Stimulated activated CD4-positive, alpha-beta T cell treated with anti-CD3 and anti-CD28 coated beads, Interleukin-15, amount 100 ng/mL, for 48 hours (primary cell): ENCODE data around the gene DCDC2C.

Source experiments
- DNase-seq, 2 donors: peaks; one replicate each; pipeline ENCODE4 v3.0.0-alpha.2; 2020; ENCODE audit warnings: low read depth in 2 of 2

DCDC2C gene

GRCh38 chr2:3827673-3828575 lies 124.5 kb downstream of the DCDC2C start:
- DNase-seq, result peak in 1 of 2 donors; percentile 1

DNA sequence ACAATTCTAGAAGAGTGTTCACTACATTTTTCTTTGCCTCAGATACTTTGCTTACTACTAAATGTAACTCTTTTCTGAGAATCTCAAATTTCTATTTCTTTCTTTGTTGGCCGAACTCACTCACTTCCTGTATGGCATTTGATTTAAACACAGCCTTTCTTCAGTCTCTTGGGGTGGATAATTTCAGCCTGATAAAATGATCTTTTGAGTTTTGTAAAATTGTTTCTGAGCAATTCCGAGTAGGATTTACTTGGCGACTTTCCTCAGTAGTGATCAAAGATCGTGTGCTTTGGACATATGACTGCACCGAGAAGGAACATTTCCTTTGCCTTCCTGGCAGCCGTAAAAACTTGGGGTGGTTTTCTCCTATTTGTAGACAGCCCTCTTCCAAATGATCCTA lies 127.4 kb downstream of the DCDC2C start:
- DNase-seq, result no peak

- DNase-seq, result no peak
Measured at GRCh38 chr2:3837086-3837485, 133.7 kb downstream of the DCDC2C start.

GRCh38 chr2:3838348-3838747 lies 135.0 kb downstream of the DCDC2C start:
- DNase-seq, result no peak

DNA sequence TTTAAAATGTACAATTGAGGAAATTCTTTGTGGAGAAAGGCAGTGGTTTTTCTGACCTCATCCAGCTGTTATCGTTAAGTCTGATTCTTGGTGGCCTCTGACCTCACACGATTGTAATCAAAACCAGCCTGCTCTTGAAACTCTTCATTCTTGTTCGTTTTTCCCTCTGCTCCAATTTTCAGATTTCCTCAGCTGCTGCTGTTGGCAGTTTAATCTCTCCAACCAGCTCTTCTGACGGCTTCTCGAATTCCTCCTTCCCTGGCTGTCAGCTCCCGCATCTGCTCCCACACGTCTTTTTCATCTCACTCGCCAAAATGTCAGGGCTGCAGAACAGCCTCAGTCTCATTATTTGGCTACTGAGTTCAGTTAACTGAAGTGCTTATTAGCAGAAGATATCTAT lies 136.1 kb downstream of the DCDC2C start:
- no peak for DNase-seq

GRCh38 chr2:3840611-3841155 lies 137.3 kb downstream of the DCDC2C start:
- no peak for DNase-seq

GRCh38 chr2:3847397-3848052 lies 144.2 kb downstream of the DCDC2C start:
- DNase-seq, result no peak

GRCh38 chr2:3848776-3849175 lies 145.4 kb downstream of the DCDC2C start:
- DNase-seq, result no peak

- no peak for DNase-seq
Measured at GRCh38 chr2:3849213-3849612, 145.8 kb downstream of the DCDC2C start.

GRCh38 chr2:3857576-3857975 lies 154.2 kb downstream of the DCDC2C start:
- DNase-seq, result no peak

GRCh38 chr2:3864943-3865865 lies 161.8 kb downstream of the DCDC2C start:
- no peak for DNase-seq

GRCh38 chr2:3867469-3867868 lies 164.1 kb downstream of the DCDC2C start:
- DNase-seq, result no peak

GRCh38 chr2:3868012-3868805 lies 164.8 kb downstream of the DCDC2C start:
- DNase-seq, result no peak

DNA sequence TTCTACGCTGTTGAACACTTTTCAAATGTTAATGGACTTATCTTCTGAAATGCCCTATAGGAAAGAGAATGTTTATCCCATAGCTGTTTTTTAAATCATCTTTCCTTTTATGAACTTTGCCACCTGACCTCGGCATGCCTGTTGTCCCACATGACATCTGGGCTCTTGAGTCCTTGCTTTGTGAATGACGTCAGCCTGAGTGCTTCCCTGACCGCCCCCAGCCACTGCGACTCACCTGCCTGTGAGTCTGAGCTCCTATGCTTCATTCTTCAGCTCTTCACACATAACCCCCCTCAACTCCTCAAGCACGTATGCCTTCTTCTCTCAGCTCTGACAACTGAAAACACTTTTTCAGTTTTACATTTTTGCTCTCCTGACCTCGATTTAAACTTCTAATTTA lies 166.8 kb downstream of the DCDC2C start:
- no peak for DNase-seq

- DNase-seq, result no peak
Measured at GRCh38 chr2:3871002-3871401, 167.6 kb downstream of the DCDC2C start.

DNA sequence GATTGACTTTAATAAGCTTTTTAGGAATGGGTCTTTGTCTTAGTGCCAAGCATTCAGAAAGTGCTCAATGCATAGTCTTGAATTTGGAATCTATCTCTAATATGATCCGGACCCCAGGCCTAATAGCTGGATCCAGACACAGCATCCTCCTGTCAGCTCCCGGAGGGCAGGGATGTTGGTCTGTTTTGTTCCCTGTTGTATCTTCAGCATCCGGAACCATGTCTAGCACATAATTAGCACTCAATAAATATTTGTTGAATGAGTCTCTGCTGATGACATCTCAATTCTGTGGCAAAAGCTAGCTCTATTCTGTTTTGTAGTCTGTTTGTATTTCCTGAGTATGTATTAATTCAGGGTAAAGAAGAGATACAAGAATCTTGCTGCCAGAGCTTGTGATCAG lies 169.1 kb downstream of the DCDC2C start:
- no peak for DNase-seq

DNA sequence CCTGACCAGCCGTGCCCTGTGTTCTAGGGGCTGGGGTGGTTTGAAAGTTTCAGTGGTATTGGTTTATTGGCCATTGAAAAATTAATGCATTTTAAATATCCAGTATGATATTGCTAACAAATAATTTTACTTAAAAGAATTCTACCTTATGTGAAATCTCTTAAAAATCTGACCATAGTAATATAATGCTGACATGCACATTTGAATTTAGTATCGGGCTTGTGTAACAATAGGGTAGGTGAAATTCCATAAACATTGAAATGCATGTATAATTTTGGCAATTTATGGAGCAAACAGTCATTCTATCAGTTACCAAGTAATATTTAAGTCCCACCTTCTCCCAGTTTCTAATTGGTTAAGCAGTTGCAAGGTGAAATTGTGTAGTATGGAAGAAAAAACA lies 170.5 kb downstream of the DCDC2C start:
- no peak for DNase-seq

GRCh38 chr2:3876221-3876620 lies 172.8 kb downstream of the DCDC2C start:
- no peak for DNase-seq

DNA sequence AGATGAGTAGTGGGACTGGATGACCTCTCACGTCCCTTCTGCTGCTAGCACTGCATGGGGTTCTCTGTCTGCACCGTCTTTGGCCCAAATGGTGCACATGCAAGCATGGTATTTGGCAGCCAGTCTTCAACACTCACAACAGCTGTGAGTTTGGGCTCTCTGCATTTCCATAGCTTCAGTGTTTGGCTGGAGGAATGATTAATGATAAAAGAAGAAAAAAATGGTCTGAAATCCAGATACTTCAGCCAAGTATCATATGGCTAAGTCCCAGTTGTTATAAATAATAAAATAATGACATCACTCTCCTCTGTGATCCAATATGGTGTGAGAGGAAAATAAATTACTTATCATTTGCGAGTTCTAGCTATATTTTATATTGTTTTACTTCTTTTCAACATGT lies 173.3 kb downstream of the DCDC2C start:
- no peak for DNase-seq

GRCh38 chr2:3885629-3886628 lies 182.6 kb downstream of the DCDC2C start:
- no peak for DNase-seq
